NCI-H2196 (cell line): Measurements from ENCODE around the gene SLC1A4.

ENCODE experiments used
- DNase-seq: peaks from one replicate; lab custom pipeline; 2025; ENCODE audit not compliant: unreplicated experiment; lab: John Stamatoyannopoulos, UW

Gene SLC1A4

DNA sequence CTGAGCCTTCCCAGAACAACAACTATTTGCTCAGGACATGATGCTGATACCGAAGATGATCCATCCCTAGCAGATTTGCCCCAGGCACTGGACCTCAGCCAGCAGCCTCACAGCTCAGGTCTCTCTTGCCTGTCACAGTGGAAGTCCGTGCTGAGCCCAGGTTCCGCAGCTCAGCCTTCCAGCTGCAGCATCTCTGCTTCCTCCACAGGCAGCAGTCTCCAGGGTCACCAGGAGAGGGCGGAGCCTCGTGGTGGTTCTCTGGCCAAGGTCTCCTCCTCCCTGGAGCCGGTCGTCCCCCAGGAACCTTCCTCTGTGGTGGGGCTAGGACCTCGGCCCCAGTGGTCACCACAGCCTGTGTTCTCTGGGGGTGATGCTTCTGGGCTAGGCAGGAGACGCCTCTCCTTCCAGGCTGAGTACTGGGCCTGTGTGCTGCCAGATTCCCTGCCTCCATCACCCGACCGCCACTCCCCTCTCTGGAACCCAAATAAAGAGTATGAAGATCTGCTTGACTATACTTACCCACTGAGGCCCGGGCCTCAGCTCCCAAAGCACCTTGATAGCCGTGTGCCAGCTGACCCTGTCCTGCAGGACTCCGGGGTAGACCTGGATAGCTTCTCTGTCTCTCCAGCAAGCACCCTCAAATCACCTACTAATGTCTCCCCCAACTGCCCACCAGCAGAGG, 82.4 kb downstream of the SLC1A4 start:
- DNase-seq: no peak

DNA sequence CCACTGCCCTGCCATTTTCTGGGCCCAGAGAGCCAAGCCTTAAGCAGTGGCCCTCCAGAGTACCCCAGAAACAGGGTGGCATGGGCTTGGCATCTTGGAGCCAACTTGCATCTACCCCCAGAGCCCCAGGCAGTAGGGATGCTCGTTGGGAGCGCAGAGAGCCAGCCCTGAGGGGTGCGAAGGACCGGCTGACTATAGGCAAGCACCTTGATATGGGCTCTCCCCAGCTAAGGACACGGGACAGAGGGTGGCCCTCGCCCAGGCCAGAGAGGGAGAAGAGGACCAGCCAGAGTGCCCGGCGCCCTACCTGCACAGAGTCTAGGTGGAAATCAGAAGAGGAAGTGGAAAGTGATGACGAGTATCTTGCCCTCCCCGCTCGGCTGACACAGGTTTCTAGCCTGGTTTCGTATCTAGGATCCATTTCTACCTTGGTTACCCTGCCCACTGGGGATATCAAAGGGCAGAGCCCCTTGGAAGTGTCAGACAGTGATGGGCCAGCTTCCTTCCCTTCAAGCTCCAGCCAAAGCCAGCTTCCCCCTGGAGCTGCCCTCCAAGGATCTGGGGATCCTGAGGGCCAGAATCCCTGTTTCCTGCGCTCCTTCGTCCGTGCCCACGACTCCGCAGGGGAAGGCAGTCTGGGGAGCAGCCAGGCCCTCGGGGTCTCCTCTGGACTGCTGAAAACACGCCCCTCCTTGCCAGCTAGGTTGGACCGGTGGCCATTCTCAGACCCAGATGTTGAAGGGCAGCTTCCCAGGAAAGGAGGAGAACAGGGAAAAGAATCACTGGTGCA, 83.2 kb downstream of the SLC1A4 start:
- DNase-seq: no peak
